GM19438 (cell line): ENCODE results near the gene HSPG2.
"Not testable (repeated sequence)": the region's sequence is repeated elsewhere in the genome, so short reads cannot be mapped to it uniquely, and the experiment has no call there.

Source experiments
- ATAC-seq: cut with Tn5 transposase; IDR thresholded peaks from one replicate; pipeline ENCODE4 v1.9.1; 2021; ENCODE audit warnings: low read depth; ENCODE audit not compliant: unreplicated experiment

The HSPG2 gene

GRCh38 chr1:21833392-21833976, 103.6 kb downstream of the HSPG2 start:
- ATAC-seq = no peak

- ATAC-seq = no peak
These were observed 105.6 kb downstream of the HSPG2 start for GRCh38 chr1:21831454-21831970.

GRCh38 chr1:21830792-21831453, 106.2 kb downstream of the HSPG2 start:
- ATAC-seq = no peak

GRCh38 chr1:21829294-21829693, 107.8 kb downstream of the HSPG2 start:
- ATAC-seq = no peak

GRCh38 chr1:21828506-21829210, 108.5 kb downstream of the HSPG2 start:
- no peak for ATAC-seq

GRCh38 chr1:21828075-21828474, 109.0 kb downstream of the HSPG2 start:
- ATAC-seq = no peak

GRCh38 chr1:21827141-21827679, 109.9 kb downstream of the HSPG2 start:
- no peak for ATAC-seq

GRCh38 chr1:21826694-21827093, 110.4 kb downstream of the HSPG2 start:
- not testable (repeated sequence) for ATAC-seq

- ATAC-seq = no peak
These were observed 111.7 kb downstream of the HSPG2 start for GRCh38 chr1:21825393-21825792.

- no peak for ATAC-seq
These were observed 112.2 kb downstream of the HSPG2 start for GRCh38 chr1:21824926-21825325.

- no peak for ATAC-seq
These were observed 113.0 kb downstream of the HSPG2 start for GRCh38 chr1:21823980-21824702.

- no peak for ATAC-seq
These were observed 113.7 kb downstream of the HSPG2 start for GRCh38 chr1:21823206-21823979.

GRCh38 chr1:21822349-21822748, 114.8 kb downstream of the HSPG2 start:
- no peak for ATAC-seq

GRCh38 chr1:21821385-21822019, 115.6 kb downstream of the HSPG2 start:
- ATAC-seq = no peak

- ATAC-seq = no peak
These were observed 116.4 kb downstream of the HSPG2 start for GRCh38 chr1:21820597-21821232.

- ATAC-seq = no peak
These were observed 118.5 kb downstream of the HSPG2 start for GRCh38 chr1:21818656-21819055.

GRCh38 chr1:21816602-21817302, 120.4 kb downstream of the HSPG2 start:
- ATAC-seq = no peak

- no peak for ATAC-seq
These were observed 121.3 kb downstream of the HSPG2 start for GRCh38 chr1:21815724-21816321.
